B cell (primary cell): ENCODE data around the gene ARHGAP12. TPM values are rescaled to one million over a fixed set of nuclear protein-coding genes. Genes with fewer than 3 reads are reported as not detected.

Experiments
- ATAC-seq: fragments of 200-7000 bp; cut with Tn5 transposase; one replicate; pipeline ENCODE4 v1.10.0; 2021; ENCODE audit warnings: low read depth, mild to moderate bottlenecking, moderate number of reproducible peaks, moderate library complexity
- CTCF ChIA-PET: fragments of 350-600 bp; sonication (Branson Sonifier 250); formaldehyde crosslinking; loops from one replicate; lab custom pipeline; 2021; ENCODE audit warnings: antibody characterized with exemption, inconsistent platforms; lab: Charles Lee
- POLR2A ChIA-PET: fragments of 350-600 bp; sonication (Branson Sonifier 250); formaldehyde crosslinking; loops from one replicate; lab custom pipeline; 2021; ENCODE audit warnings: antibody characterized with exemption; lab: Charles Lee
- DNase-seq: peaks from one replicate; pipeline ENCODE4 v3.0.0; 2013
- H2AFZ ChIP-seq: 2 replicates; pipeline ENCODE4 v1.6.1; 2012; ENCODE audit warnings: mild to moderate bottlenecking, low read depth, low read length; ENCODE audit not compliant: insufficient read depth, poor library complexity, severe bottlenecking
- H3K27ac ChIP-seq, 2 donors: 1 replicate in 1 of 2; 2 replicates in 1 of 2; pipeline ENCODE4 v1.5.1; 2012 to 2013; ENCODE audit warnings: low read length in 2 of 2, mild to moderate bottlenecking in 2 of 2, moderate library complexity in 1 of 2
- H3K27me3 ChIP-seq, 4 experiments: fragments of 200-600 bp in 1 of 4; sonication (generic) in 1 of 4; replicated peaks in 1 of 4; 1 replicate in 2 of 4; 2 replicates in 2 of 4; pipeline versions ENCODE4 v1.6.1 to v1.7.0; 2013 to 2016; ENCODE audit warnings: low read length in 3 of 4, mild to moderate bottlenecking in 2 of 4, mixed read lengths in 1 of 4, moderate library complexity in 1 of 4; ENCODE audit not compliant: insufficient read depth in 4 of 4, control insufficient read depth in 3 of 4; ENCODE audit errors: control extremely low read depth in 1 of 4
- H3K36me3 ChIP-seq, 2 experiments: replicated peaks in 1 of 2; 1 replicate in 1 of 2; 2 replicates in 1 of 2; pipeline versions ENCODE4 v1.6.1 to v1.7.1; 2013; ENCODE audit warnings: low read length in 1 of 2; ENCODE audit not compliant: insufficient read depth in 2 of 2, control insufficient read depth in 1 of 2; ENCODE audit errors: control extremely low read depth in 1 of 2, extremely low read depth in 1 of 2
- H3K4me1 ChIP-seq, 2 donors: fragments of 200-600 bp in 1 of 2; sonication (generic) in 1 of 2; 1 replicate in 1 of 2; 2 replicates in 1 of 2; pipeline versions ENCODE4 v1.5.1 to v1.6.1; 2013 to 2017; ENCODE audit warnings: low read length in 2 of 2; ENCODE audit not compliant: control insufficient read depth in 2 of 2, insufficient read depth in 2 of 2
- H3K4me2 ChIP-seq: replicated peaks from 2 replicates; pipeline ENCODE3; 2012; ENCODE audit warnings: mild to moderate bottlenecking, low read depth, low read length; ENCODE audit not compliant: poor library complexity, severe bottlenecking
- H3K4me3 ChIP-seq, 5 experiments: fragments of 200-600 bp in 1 of 5; sonication (generic) in 1 of 5; 1 replicate in 3 of 5; 2 replicates in 2 of 5; pipeline versions ENCODE4 v1.5.1 to v1.7.0; 2011 to 2016; ENCODE audit warnings: low read length in 4 of 5, mild to moderate bottlenecking in 4 of 5, low read depth in 2 of 5, control low read depth in 1 of 5, moderate library complexity in 1 of 5; ENCODE audit not compliant: insufficient read depth in 1 of 5; ENCODE audit errors: control extremely low read depth in 1 of 5, extremely low read depth in 1 of 5
- H3K79me2 ChIP-seq: fragments of 200-600 bp; sonication (generic); one replicate; pipeline ENCODE4 v1.6.0; 2016; ENCODE audit warnings: low read length; ENCODE audit not compliant: control insufficient read depth, insufficient read depth
- H3K9ac ChIP-seq: fragments of 200-600 bp; sonication (generic); 2 replicates; pipeline ENCODE4 v1.6.1; 2017; ENCODE audit warnings: mild to moderate bottlenecking, low read length, moderate library complexity
- H3K9me3 ChIP-seq, 3 donors: one replicate each; pipeline versions ENCODE4 v1.6.1 to v1.7.1; 2013; ENCODE audit warnings: low read length in 2 of 3; ENCODE audit not compliant: control insufficient read depth in 2 of 3, insufficient read depth in 1 of 3; ENCODE audit errors: control extremely low read depth in 1 of 3
- H4K20me1 ChIP-seq: 2 replicates; pipeline ENCODE4 v1.6.0; 2012; ENCODE audit warnings: mild to moderate bottlenecking, low read length; ENCODE audit not compliant: insufficient read depth, control insufficient read depth, poor library complexity, severe bottlenecking
- H3K27ac Mint-ChIP-seq: one replicate; pipeline ENCODE4 v1.8.0; 2021; ENCODE audit warnings: mixed read lengths
- H3K27me3 Mint-ChIP-seq: one replicate; pipeline ENCODE4 v1.8.0; 2021; ENCODE audit warnings: mixed read lengths
- H3K4me1 Mint-ChIP-seq: one replicate; pipeline ENCODE4 v1.8.0; 2021; ENCODE audit warnings: mixed read lengths
- H3K4me3 Mint-ChIP-seq: one replicate; pipeline ENCODE4 v1.8.0; 2021; ENCODE audit warnings: mixed read lengths
- H3K9me3 Mint-ChIP-seq: one replicate; pipeline ENCODE4 v1.8.0; 2022; ENCODE audit warnings: mixed read lengths; ENCODE audit not compliant: insufficient read depth
- EZH2 ChIP-seq: IDR thresholded peaks from 2 replicates; pipeline ENCODE4 v1.6.1; 2012; ENCODE audit warnings: borderline replicate concordance, low read depth, mild to moderate bottlenecking, moderate library complexity, low read length; ENCODE audit not compliant: insufficient read depth, poor library complexity, severe bottlenecking
- WGBS: methylation state at CpG from one replicate; pipeline ENCODE4 v1.1.5; 2013; ENCODE audit warnings: missing lambda C conversion rate; ENCODE audit not compliant: insufficient coverage; 5-methylcytosine and 5-hydroxymethylcytosine counted together
- intact Hi-C: fragments of 100-400 bp; cut with micrococcal nuclease; formaldehyde crosslinking; loops from one replicate; pipeline ENCODE4 v1.10.0; 2022
- polyA plus RNA-seq: library from polyadenylated mRNA; depleted of rRNA; stranded (reverse); fragments of >200 nt; gene quantifications from 2 replicates; pipeline ENCODE4 v1.2.3, GENCODE V29; 2012
- total RNA-seq, 2 donors: library from RNA; stranded (reverse); fragments of 120-200 nt in 1 of 2; gene quantifications; 1 replicate in 1 of 2; 2 replicates in 1 of 2; pipeline versions ENCODE4 v1.2.3 to v1.2.4, GENCODE V29; 2013 to 2022
- TF ChIP-seq, protein P1 (sequence below): fragments of 200-600 bp; IDR thresholded peaks from one replicate; pipeline ENCODE4 v1.8.0; 2022; ENCODE audit warnings: antibody characterized with exemption, mild to moderate bottlenecking

The ARHGAP12 gene
- total and polyA plus RNA-seq, 2 donors (not counting 1 experiment from before 2014, with no cell fraction given) = 12.3 to 45.3 TPM

DNA sequence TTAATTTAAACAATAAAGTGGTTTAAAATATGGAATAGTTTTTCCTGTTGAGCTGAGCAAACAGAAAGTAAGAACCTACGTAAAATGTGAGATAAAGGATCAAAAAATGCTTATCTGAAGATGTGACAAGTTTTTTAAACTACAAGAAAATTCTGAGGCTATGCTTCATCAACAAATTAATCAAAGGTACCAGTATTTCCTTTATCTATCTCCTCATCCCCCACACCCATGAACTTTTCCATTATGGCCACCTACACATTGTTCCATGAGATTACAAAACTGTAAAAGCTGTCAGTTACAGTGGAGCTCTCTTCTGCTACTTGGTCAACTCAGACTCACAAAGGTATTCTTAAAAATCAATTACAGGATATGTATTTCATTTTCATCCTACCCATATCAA is 77.4 kb downstream of the ARHGAP12 start:
- Histone ChIP-seq H3K4me1 (no peaks in the 10 kb centered on the region), H3K27ac (no peak overlapping the region), H4K20me1 (peaks cover 20% of the 10 kb centered on the region), H2AFZ (no peak overlapping the region), H3K79me2 (peaks cover 11% of the 10 kb centered on the region), H3K4me3 (no peak overlapping the region), H3K27me3 (no peaks in the 10 kb centered on the region), H3K4me2 (no peak overlapping the region), H3K36me3 (peaks cover 0 to 3% of the 10 kb centered on the region in 2 experiments), H3K9ac (no peak overlapping the region), H3K9me3 (no peaks in the 10 kb centered on the region)
- ChIA-PET POLR2A (no interaction called here), CTCF (interaction anchor here (1.2 to 2.5 kb wide), 2 partner anchors 10 to 15 kb away, joined by 3 to 12 read pairs; no protein-coding TSS in a partner anchor)
- H3K9me3 Mint-ChIP-seq = no peaks in the 10 kb centered on the region
- no peaks in the 10 kb centered on the region for H3K27me3 Mint-ChIP-seq
- TF ChIP-seq EZH2 = no peak
- TF ChIP-seq, protein P1, sequence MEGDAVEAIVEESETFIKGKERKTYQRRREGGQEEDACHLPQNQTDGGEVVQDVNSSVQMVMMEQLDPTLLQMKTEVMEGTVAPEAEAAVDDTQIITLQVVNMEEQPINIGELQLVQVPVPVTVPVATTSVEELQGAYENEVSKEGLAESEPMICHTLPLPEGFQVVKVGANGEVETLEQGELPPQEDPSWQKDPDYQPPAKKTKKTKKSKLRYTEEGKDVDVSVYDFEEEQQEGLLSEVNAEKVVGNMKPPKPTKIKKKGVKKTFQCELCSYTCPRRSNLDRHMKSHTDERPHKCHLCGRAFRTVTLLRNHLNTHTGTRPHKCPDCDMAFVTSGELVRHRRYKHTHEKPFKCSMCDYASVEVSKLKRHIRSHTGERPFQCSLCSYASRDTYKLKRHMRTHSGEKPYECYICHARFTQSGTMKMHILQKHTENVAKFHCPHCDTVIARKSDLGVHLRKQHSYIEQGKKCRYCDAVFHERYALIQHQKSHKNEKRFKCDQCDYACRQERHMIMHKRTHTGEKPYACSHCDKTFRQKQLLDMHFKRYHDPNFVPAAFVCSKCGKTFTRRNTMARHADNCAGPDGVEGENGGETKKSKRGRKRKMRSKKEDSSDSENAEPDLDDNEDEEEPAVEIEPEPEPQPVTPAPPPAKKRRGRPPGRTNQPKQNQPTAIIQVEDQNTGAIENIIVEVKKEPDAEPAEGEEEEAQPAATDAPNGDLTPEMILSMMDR = no peak
- no peak for DNase-seq
- no peaks in the 10 kb centered on the region for H3K4me1 Mint-ChIP-seq
- ATAC-seq = no peak
- H3K27ac Mint-ChIP-seq = no peak overlapping the region
- WGBS = no CpG with 5 or more reads among the region's 1 CpG
- intact Hi-C loops = no loop called here
- H3K4me3 Mint-ChIP-seq = no peak overlapping the region

DNA sequence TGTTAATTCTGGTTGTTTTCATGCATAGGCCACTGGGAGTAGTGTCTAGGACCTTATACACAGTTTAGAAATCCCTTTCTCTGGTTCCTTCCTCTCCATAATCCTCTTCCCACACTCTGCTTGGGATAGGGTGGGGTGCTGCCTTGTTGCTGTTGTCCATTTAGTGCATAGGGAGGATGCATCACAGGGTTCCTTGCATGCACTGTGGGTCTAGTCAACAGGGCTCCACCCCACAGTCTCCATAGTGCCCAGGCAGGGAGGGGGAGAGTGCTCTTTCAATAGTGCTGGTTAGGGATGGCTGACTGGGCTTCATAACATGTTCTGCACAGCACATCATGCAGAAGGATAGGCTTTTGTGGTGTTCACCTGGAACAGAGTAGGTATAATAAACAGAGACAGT is 81.1 kb downstream of the ARHGAP12 start:
- Mint-ChIP-seq H3K4me3 (no peak overlapping the region), H3K27ac (no peak overlapping the region), H3K4me1 (no peaks in the 10 kb centered on the region), H3K27me3 (no peaks in the 10 kb centered on the region), H3K9me3 (no peaks in the 10 kb centered on the region)
- CTCF ChIA-PET = no interaction called here
- Histone ChIP-seq H4K20me1 (peaks cover 16% of the 10 kb centered on the region), H3K4me2 (no peak overlapping the region), H2AFZ (no peak overlapping the region), H3K4me3 (no peak overlapping the region), H3K79me2 (peaks cover 6% of the 10 kb centered on the region), H3K27ac (no peak overlapping the region), H3K27me3 (no peaks in the 10 kb centered on the region), H3K9ac (no peak overlapping the region), H3K9me3 (no peaks in the 10 kb centered on the region), H3K36me3 (no peaks in the 10 kb centered on the region), H3K4me1 (no peaks in the 10 kb centered on the region)
- intact Hi-C loops = no loop called here
- TF ChIP-seq, protein P1 = no peak
- TF ChIP-seq EZH2 = no peak
- DNase-seq (no peak), ATAC-seq (no peak)
- POLR2A ChIA-PET = no interaction called here
